ENCODE measurements around the gene ZC3H12A.

ZC3H12A gene

GRCh38 chr1:37473431-37474045 lies 842 bp upstream of the ZC3H12A start:
- peak overlapping the region; percentile 86 for H3K4me3 ChIP-seq
- no peak for DNase-seq (ENCODE audit: low spot score)
- peak overlapping the region; percentile 98 to 99 for H3K27ac ChIP-seq
- TF ChIP-seq, protein P1, sequence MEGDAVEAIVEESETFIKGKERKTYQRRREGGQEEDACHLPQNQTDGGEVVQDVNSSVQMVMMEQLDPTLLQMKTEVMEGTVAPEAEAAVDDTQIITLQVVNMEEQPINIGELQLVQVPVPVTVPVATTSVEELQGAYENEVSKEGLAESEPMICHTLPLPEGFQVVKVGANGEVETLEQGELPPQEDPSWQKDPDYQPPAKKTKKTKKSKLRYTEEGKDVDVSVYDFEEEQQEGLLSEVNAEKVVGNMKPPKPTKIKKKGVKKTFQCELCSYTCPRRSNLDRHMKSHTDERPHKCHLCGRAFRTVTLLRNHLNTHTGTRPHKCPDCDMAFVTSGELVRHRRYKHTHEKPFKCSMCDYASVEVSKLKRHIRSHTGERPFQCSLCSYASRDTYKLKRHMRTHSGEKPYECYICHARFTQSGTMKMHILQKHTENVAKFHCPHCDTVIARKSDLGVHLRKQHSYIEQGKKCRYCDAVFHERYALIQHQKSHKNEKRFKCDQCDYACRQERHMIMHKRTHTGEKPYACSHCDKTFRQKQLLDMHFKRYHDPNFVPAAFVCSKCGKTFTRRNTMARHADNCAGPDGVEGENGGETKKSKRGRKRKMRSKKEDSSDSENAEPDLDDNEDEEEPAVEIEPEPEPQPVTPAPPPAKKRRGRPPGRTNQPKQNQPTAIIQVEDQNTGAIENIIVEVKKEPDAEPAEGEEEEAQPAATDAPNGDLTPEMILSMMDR (IDR thresholded peaks at IDR 0.05), result no peak

- H3K4me3 ChIP-seq, result peak overlapping the region; percentile 86
- peak; percentile 78 for DNase-seq (ENCODE audit: low spot score)
- TF ChIP-seq, protein P1 (IDR thresholded peaks at IDR 0.05), result no peak
- H3K27ac ChIP-seq, result peak overlapping the region; percentile 98 to 99
These were observed 458 bp downstream of the ZC3H12A start for GRCh38 chr1:37474697-37475379.

GRCh38 chr1:37475380-37476086 lies 1.2 kb downstream of the ZC3H12A start:
- H3K27ac ChIP-seq, result peak overlapping the region; percentile 98 to 99
- TF ChIP-seq, protein P1 (IDR thresholded peaks at IDR 0.05), result no peak
- peak overlapping the region; percentile 86 for H3K4me3 ChIP-seq
- peak; percentile 74 for DNase-seq (ENCODE audit: low spot score)

DNA sequence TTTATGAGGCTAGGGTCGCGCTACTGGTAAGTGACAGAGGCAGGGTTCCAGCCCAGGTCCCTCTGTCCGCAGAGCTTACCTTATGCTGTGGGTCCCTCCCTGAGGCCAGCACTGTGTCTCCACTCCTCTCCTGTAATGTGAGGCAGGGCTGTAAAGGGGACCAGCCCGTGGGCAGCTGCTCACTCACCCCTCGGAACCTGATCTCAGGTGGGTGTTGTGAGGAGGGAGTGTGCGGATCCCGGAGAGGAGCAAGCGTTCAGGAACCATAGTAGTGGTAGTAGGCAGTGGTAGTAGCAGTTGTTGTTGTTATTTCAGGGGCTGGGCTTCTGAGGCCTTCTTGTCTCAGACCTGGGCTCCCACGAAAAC lies 1.7 kb downstream of the ZC3H12A start:
- TF ChIP-seq, protein P1 (IDR thresholded peaks at IDR 0.05), result no peak
- H3K27ac ChIP-seq, result peak overlapping the region; percentile 98 to 99
- DNase-seq (ENCODE audit: low spot score), result peak; percentile 77
- H3K4me3 ChIP-seq, result peak overlapping the region; percentile 86

GRCh38 chr1:37476460-37477197 lies 2.2 kb downstream of the ZC3H12A start:
- H3K27ac ChIP-seq, result peak overlapping the region; percentile 98 to 99
- H3K4me3 ChIP-seq, result peak overlapping the region; percentile 86
- peak; percentile 93 for DNase-seq (ENCODE audit: low spot score)

DNA sequence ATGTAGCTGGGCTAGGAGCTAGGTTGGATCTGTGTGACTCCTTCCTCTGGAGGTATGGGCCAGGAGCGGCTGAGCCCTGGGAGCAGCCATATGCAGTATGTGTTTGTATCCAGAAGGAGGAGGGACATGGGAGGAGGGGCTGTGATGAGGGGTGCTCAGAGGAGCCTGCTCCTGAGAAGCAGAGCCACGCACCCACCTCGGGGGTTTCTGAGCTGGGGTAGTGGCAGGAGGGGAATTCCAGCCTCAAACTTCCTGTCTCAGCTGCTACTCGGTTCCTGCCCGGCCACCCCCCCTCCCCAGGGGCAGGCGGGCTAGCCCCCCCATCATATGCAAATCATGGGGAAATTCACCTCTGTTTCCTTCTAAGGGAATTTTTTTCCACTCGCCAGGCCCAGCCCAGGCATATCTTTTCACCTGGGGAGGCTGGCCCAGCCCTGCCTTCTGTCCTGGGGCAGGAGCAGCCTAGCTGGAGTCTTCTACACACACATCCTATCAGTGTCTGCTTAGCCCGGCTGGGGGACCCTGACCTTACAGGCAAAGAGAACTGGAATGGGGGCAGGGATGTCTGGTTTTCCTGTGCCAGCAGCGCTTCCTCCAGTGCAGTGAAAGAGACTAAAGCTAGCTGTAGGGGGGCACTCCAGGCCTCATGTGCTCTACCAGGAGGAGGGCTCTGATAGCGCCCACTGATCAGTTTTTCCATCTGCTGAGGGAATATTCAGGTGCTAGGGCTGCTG lies 3.0 kb downstream of the ZC3H12A start:
- peak; percentile 79 for DNase-seq (ENCODE audit: low spot score)
- TF ChIP-seq, protein P1 (IDR thresholded peaks at IDR 0.05), result no peak
- Histone ChIP-seq H3K27ac (peak overlapping the region; percentile 98 to 99), H3K4me3 (peak overlapping the region; percentile 86)

More at GRCh38 chr1:37476460-37477197, 2.2 kb downstream of the ZC3H12A start:
- TF ChIP-seq, protein P1 (IDR thresholded peaks at IDR 0.05), result no peak
